ENCODE measurements around the gene TXNL4B. TPM values are rescaled to one million over a fixed set of nuclear protein-coding genes. Genes with fewer than 3 reads are reported as not detected.
"Not testable (repeated sequence)": the region's sequence is repeated elsewhere in the genome, so short reads cannot be mapped to it uniquely, and the experiment has no call there.

TXNL4B gene
- total RNA-seq, 1 experiment from 2014 or later, result 10.3 TPM

GRCh38 chr16:72112452-72112792, 19.0 kb upstream of the TXNL4B start:
- DNase-seq (ENCODE audit: low read depth), result no peak

- no peak for DNase-seq (ENCODE audit: low read depth)
Observed at GRCh38 chr16:72111657-72112451, 18.4 kb upstream of the TXNL4B start.

GRCh38 chr16:72110662-72111615, 17.5 kb upstream of the TXNL4B start:
- DNase-seq (ENCODE audit: low read depth), result no peak

- DNase-seq (ENCODE audit: low read depth), result no peak
Observed at GRCh38 chr16:72109966-72110530, 16.6 kb upstream of the TXNL4B start.

- no peak for DNase-seq (ENCODE audit: low read depth)
Observed at GRCh38 chr16:72109300-72109699, 15.9 kb upstream of the TXNL4B start.

GRCh38 chr16:72108353-72109102, 15.1 kb upstream of the TXNL4B start:
- DNase-seq (ENCODE audit: low read depth), result no peak

- DNase-seq (ENCODE audit: low read depth), result no peak
Observed at GRCh38 chr16:72107371-72107770, 14.0 kb upstream of the TXNL4B start.

- DNase-seq (ENCODE audit: low read depth), result no peak
Observed at GRCh38 chr16:72105978-72106377, 12.6 kb upstream of the TXNL4B start.

GRCh38 chr16:72104905-72105304, 11.5 kb upstream of the TXNL4B start:
- no peak for DNase-seq (ENCODE audit: low read depth)

- no peak for DNase-seq (ENCODE audit: low read depth)
Observed at GRCh38 chr16:72101195-72101594, 7.8 kb upstream of the TXNL4B start.

GRCh38 chr16:72099377-72099818, 6.0 kb upstream of the TXNL4B start:
- peak; percentile 54 for DNase-seq (ENCODE audit: low read depth)

GRCh38 chr16:72098936-72099335, 5.5 kb upstream of the TXNL4B start:
- DNase-seq (ENCODE audit: low read depth), result no peak

GRCh38 chr16:72094266-72094610, 818 bp upstream of the TXNL4B start:
- no peak for DNase-seq (ENCODE audit: low read depth)

- peak; percentile 52 for DNase-seq (ENCODE audit: low read depth)
Observed at GRCh38 chr16:72092832-72093447, 480 bp downstream of the TXNL4B start.

- no peak for DNase-seq (ENCODE audit: low read depth)
Observed at GRCh38 chr16:72091217-72091616, 2.2 kb downstream of the TXNL4B start.

- DNase-seq (ENCODE audit: low read depth), result no peak
Observed at GRCh38 chr16:72085002-72085401, 8.4 kb downstream of the TXNL4B start.

- DNase-seq (ENCODE audit: low read depth), result no peak
Observed at GRCh38 chr16:72084445-72084844, 9.0 kb downstream of the TXNL4B start.

- no peak for DNase-seq (ENCODE audit: low read depth)
Observed at GRCh38 chr16:72083778-72084404, 9.5 kb downstream of the TXNL4B start.

GRCh38 chr16:72076991-72077706, 16.3 kb downstream of the TXNL4B start:
- DNase-seq (ENCODE audit: low read depth), result not testable (repeated sequence)

GRCh38 chr16:72075067-72075466, 18.4 kb downstream of the TXNL4B start:
- DNase-seq (ENCODE audit: low read depth), result not testable (repeated sequence)

All from LHCN-M2 (cell line).